IPS DF 6.9 (cell line): Measurements from ENCODE around the gene LRP1.

Experiments
- DNase-seq: peaks from one replicate; pipeline ENCODE4 v3.0.0-alpha.2; 2013; ENCODE audit warnings: low read depth, low spot score
- H3K27ac ChIP-seq: one replicate; pipeline ENCODE4 v1.5.1; 2013; ENCODE audit warnings: low read length, control low read depth
- H3K27me3 ChIP-seq: 2 replicates; pipeline ENCODE4 v1.6.1; 2013; ENCODE audit warnings: mild to moderate bottlenecking, low read length; ENCODE audit not compliant: control insufficient read depth, insufficient read depth
- H3K36me3 ChIP-seq: 2 replicates; pipeline ENCODE4 v1.6.1; 2013; ENCODE audit warnings: low read length; ENCODE audit not compliant: control insufficient read depth, insufficient read depth
- H3K4me1 ChIP-seq: 2 replicates; pipeline ENCODE4 v1.6.1; 2013; ENCODE audit warnings: low read length; ENCODE audit not compliant: control insufficient read depth, insufficient read depth
- H3K4me3 ChIP-seq: 2 replicates; pipeline ENCODE4 v1.5.1; 2013; ENCODE audit warnings: mild to moderate bottlenecking, low read length
- H3K9me3 ChIP-seq: 2 replicates; pipeline ENCODE4 v1.6.1; 2013; ENCODE audit warnings: low read length, inconsistent platforms; ENCODE audit not compliant: control insufficient read depth, insufficient read depth
- WGBS: extraction: QIAGEN DNeasy Blood & Tissue Kit; methylation state at CpG from one replicate; pipeline ENCODE4 v1.1.7; 2013; ENCODE audit warnings: mixed read lengths, missing lambda C conversion rate; ENCODE audit not compliant: insufficient read length, insufficient coverage; 5-methylcytosine and 5-hydroxymethylcytosine counted together

Gene LRP1

DNA sequence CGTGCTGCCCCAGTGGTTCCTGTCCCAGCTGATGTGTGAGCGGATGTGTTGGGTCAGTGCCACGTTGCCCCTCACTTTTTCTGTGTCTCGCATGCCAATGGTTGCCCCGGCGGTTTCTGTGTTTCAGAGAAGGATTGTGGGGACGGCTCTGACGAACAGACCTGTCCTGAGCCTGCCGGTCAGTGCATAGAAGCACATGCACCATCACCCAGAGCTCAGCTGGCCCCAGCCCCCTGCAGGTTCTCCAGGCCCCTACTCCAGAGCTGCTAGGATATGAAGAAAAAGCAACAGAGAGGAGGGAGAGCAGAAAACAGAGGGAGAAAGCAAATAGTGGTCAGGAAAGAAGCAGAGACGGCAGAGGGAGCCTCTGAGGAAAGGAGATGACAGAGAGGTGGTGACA is 39.8 kb downstream of the LRP1 start:
- H3K4me1 ChIP-seq: no peaks in the 10 kb centered on the region
- no CpG with 5 or more reads among the region's 10 CpGs for WGBS
- no peaks in the 10 kb centered on the region for H3K9me3 ChIP-seq
- H3K4me3 ChIP-seq: no peak overlapping the region
- peaks cover 36% of the 10 kb centered on the region for H3K36me3 ChIP-seq
- DNase-seq: no peak
- H3K27me3 ChIP-seq: no peaks in the 10 kb centered on the region
- H3K27ac ChIP-seq: no peak overlapping the region

DNA sequence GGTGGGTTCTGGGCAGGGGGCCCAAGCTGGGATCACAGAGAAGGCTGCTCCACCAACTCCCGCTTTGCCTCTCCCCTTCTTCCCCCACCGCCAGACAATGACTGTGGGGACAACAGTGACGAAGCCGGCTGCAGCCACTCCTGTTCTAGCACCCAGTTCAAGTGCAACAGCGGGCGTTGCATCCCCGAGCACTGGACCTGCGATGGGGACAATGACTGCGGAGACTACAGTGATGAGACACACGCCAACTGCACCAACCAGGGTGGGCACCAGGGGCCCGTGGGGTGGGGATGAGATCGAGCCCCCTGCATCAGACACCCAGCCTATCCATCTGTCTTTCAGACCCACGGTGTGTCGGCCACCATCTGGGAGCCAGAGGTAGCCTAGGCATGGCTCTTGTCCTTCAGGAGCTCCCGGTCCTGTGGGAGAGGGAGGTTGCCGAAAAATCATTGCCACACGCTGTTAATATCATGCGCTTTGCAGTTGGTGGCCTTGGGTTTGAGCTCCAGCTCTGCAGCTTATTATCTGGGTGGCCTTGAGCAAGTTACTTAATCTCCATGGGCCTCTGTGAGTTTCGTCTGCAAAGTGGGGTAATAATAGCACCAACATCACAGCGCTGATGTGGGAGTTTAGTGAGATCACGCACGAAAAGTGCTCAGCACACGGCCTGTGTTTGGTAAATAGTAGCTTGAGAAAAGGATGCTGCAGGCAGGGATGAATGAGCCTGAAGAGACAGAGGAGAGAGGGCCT is 40.9 kb downstream of the LRP1 start:
- no peak overlapping the region for H3K4me3 ChIP-seq
- no peak overlapping the region for H3K27ac ChIP-seq
- H3K36me3 ChIP-seq: peaks cover 44% of the 10 kb centered on the region
- H3K4me1 ChIP-seq: no peaks in the 10 kb centered on the region
- H3K9me3 ChIP-seq: no peaks in the 10 kb centered on the region
- no peaks in the 10 kb centered on the region for H3K27me3 ChIP-seq
- WGBS: no CpG with 5 or more reads among the region's 23 CpGs
- DNase-seq: no peak

DNA sequence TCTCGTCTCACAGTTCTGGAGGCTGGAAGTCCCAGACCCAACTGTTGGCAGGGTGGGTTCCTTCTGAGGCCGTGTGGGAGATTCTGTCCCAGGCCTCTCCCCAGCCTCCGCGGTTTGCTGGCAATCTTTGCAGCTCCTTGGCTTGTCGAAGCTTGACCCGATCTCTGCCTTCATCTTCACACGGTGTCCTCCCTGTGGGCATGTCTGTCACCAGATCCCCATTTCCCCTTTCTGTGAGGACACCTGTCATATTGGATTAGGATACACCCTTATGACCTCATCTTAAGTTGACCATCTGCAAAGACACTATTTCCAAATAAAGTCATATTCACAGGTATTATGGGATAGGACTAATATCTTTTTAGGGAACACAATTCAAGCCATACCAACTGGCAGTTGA is 41.7 kb downstream of the LRP1 start:
- no CpG with 5 or more reads among the region's 7 CpGs for WGBS
- H3K4me1 ChIP-seq: no peaks in the 10 kb centered on the region
- H3K36me3 ChIP-seq: peaks cover 41% of the 10 kb centered on the region
- no peak overlapping the region for H3K4me3 ChIP-seq
- DNase-seq: no peak
- no peak overlapping the region for H3K27ac ChIP-seq
- no peaks in the 10 kb centered on the region for H3K27me3 ChIP-seq
- no peaks in the 10 kb centered on the region for H3K9me3 ChIP-seq

DNA sequence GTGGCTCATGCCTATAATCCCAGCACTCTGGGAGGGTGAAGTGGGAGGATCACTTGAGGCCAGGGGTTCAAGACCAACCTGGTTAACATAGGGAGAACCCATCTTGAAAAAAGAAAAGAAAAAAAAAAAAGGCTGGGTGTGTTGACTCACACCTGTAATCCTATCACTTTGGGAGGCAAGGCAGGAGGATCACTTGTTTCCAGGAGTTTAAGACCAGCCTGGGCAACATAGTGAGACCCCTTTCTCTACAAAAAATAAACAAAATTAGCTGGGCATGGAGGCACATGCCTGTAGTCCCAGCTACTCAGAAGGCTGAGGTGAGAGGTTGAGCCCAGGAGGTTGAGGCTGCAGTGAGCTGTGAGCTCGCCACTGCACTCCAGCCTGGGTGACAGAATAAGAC is 42.1 kb downstream of the LRP1 start:
- WGBS: no CpG with 5 or more reads among the region's 1 CpG
- H3K36me3 ChIP-seq: peaks cover 39% of the 10 kb centered on the region

DNA sequence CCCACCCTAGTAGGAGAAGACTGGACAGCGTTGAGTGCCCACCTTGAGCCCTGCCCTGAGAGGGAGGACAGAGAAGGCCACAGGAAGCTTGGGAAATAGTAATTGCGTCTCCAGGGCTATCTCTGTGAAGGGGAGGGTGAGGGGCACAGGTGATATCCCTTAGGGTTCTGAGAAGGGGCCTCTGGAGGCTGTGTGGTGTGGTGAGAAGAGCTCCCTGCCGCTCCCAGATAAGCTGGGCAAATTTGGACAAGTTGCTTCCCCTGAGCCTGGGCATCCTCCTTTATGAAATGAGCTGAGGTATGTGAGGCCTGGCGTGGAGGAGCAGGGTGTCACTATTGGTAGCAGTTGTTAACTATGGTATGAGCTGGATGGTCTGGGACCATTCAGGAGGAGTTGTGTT is 42.6 kb downstream of the LRP1 start:
- DNase-seq: no peak
- Histone ChIP-seq H3K27ac (no peak overlapping the region), H3K9me3 (no peaks in the 10 kb centered on the region), H3K4me3 (no peak overlapping the region), H3K36me3 (peaks cover 36% of the 10 kb centered on the region), H3K4me1 (no peaks in the 10 kb centered on the region), H3K27me3 (no peaks in the 10 kb centered on the region)
- WGBS: no CpG with 5 or more reads among the region's 4 CpGs

More for the DNA sequence above, 42.1 kb downstream of the LRP1 start:
- no peak for DNase-seq
- no peaks in the 10 kb centered on the region for H3K27me3 ChIP-seq
- H3K9me3 ChIP-seq: no peaks in the 10 kb centered on the region
- H3K27ac ChIP-seq: no peak overlapping the region
- H3K4me1 ChIP-seq: no peaks in the 10 kb centered on the region
- no peak overlapping the region for H3K4me3 ChIP-seq

DNA sequence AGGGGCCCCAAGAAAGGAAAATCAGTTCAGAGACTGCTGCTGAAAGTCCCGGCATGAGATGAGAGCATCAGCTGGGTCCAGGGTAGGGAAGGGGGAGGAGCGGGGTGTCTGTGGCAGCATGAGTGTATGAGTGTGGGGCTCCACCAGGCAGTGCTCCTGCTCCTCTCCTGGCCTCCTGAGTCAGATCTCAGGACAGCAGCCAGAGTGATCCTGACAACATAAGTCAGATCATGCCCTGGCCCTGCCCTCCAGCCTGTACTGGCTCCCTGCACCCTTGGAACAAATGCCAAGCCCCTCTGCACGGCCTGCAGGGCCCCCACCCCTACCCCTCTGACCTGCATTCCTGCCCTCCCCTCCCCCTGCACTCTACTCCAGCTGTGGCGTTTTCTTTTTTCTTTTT is 43.4 kb downstream of the LRP1 start:
- Histone ChIP-seq H3K4me1 (no peaks in the 10 kb centered on the region), H3K36me3 (peaks cover 37% of the 10 kb centered on the region), H3K9me3 (no peaks in the 10 kb centered on the region), H3K27ac (no peak overlapping the region), H3K4me3 (no peak overlapping the region), H3K27me3 (no peaks in the 10 kb centered on the region)
- no peak for DNase-seq
- WGBS: no CpG with 5 or more reads among the region's 4 CpGs

DNA sequence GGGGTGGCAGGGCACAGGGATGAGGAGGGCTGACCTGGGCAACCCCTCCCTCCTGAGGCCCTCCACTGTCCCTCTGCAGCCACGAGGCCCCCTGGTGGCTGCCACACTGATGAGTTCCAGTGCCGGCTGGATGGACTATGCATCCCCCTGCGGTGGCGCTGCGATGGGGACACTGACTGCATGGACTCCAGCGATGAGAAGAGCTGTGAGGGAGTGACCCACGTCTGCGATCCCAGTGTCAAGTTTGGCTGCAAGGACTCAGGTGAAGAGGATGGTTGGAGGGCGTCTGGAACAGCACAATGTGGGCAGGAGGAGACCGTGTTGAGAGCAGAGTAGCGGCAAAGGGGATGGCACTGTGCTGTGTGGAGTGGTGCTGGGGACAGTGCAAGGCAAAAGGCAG is 44.8 kb downstream of the LRP1 start:
- WGBS: no CpG with 5 or more reads among the region's 11 CpGs
- Histone ChIP-seq H3K4me1 (no peaks in the 10 kb centered on the region), H3K36me3 (peaks cover 33% of the 10 kb centered on the region), H3K4me3 (no peak overlapping the region), H3K9me3 (no peaks in the 10 kb centered on the region), H3K27me3 (no peaks in the 10 kb centered on the region), H3K27ac (no peak overlapping the region)
- DNase-seq: no peak

DNA sequence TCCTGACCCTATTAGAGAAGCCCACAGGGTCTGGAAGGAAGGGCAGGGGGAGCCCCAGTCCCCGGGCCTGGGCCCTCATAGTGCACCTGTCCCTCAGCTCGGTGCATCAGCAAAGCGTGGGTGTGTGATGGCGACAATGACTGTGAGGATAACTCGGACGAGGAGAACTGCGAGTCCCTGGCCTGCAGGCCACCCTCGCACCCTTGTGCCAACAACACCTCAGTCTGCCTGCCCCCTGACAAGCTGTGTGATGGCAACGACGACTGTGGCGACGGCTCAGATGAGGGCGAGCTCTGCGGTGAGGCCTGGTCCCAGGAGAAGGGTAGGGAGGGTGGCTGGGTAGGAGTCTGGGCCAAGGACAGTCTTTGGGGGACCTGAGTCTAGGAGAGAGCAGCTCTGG is 45.4 kb downstream of the LRP1 start:
- Histone ChIP-seq H3K9me3 (no peaks in the 10 kb centered on the region), H3K4me1 (no peaks in the 10 kb centered on the region), H3K4me3 (no peak overlapping the region), H3K27ac (no peak overlapping the region), H3K27me3 (no peaks in the 10 kb centered on the region), H3K36me3 (peaks cover 34% of the 10 kb centered on the region)
- WGBS: no CpG with 5 or more reads among the region's 14 CpGs
- no peak for DNase-seq

DNA sequence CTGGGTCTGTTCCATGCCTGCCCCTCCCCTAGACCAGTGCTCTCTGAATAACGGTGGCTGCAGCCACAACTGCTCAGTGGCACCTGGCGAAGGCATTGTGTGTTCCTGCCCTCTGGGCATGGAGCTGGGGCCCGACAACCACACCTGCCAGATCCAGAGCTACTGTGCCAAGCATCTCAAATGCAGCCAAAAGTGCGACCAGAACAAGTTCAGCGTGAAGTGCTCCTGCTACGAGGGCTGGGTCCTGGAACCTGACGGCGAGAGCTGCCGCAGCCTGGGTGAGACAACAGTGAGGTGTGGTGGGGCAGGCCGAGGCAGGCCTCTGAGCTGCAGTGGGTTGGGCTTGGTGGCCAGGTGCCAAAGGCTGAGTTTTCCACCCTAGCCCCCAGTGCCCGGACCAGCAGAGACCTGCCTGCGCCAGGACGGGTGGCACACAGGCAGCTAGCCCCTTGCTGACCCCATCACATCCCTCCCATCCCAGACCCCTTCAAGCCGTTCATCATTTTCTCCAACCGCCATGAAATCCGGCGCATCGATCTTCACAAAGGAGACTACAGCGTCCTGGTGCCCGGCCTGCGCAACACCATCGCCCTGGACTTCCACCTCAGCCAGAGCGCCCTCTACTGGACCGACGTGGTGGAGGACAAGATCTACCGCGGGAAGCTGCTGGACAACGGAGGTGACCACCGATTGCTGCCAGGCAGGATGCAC is 47.3 kb downstream of the LRP1 start:
- Histone ChIP-seq H3K4me1 (no peaks in the 10 kb centered on the region), H3K4me3 (no peak overlapping the region), H3K27me3 (no peaks in the 10 kb centered on the region), H3K27ac (no peak overlapping the region), H3K36me3 (peaks cover 49% of the 10 kb centered on the region), H3K9me3 (no peaks in the 10 kb centered on the region)
- DNase-seq: peak; percentile 52
- no CpG with 5 or more reads among the region's 29 CpGs for WGBS

DNA sequence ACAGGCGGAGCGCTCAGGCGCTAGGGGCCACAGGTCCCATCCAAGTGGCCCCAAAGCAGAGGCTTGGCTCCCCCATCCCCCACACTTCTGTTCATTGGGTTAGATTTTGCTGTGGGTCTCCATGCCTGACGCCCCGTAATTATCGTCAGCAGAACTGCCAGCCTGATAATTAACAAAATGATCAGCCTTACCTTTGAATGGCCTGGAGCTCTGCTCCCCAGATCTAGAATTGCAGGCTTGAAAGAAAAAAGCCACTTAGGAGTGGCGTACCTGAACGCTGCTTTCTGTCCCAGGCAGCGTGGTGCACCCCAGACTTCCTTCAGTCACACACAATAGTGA is 47.8 kb downstream of the LRP1 start:
- H3K27ac ChIP-seq: no peak overlapping the region
- WGBS: no CpG with 5 or more reads among the region's 9 CpGs
- no peaks in the 10 kb centered on the region for H3K27me3 ChIP-seq
- H3K4me1 ChIP-seq: no peaks in the 10 kb centered on the region
- no peaks in the 10 kb centered on the region for H3K9me3 ChIP-seq
- peaks cover 52% of the 10 kb centered on the region for H3K36me3 ChIP-seq
- no peak for DNase-seq
- no peak overlapping the region for H3K4me3 ChIP-seq

DNA sequence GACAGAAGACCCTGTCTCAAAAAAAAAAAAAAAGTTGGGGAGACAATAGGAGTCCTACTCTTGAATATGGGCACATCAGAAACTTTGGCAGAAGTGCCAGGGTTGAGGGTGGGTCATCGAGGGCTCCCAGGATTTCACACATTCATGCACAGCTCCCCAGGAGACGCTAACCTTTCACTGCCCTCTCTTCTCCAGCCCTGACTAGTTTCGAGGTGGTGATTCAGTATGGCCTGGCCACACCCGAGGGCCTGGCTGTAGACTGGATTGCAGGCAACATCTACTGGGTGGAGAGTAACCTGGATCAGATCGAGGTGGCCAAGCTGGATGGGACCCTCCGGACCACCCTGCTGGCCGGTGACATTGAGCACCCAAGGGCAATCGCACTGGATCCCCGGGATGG is 48.6 kb downstream of the LRP1 start:
- no peaks in the 10 kb centered on the region for H3K4me1 ChIP-seq
- no peaks in the 10 kb centered on the region for H3K9me3 ChIP-seq
- no peak for DNase-seq
- H3K4me3 ChIP-seq: no peak overlapping the region
- no peaks in the 10 kb centered on the region for H3K27me3 ChIP-seq
- H3K27ac ChIP-seq: no peak overlapping the region
- H3K36me3 ChIP-seq: peaks cover 53% of the 10 kb centered on the region
- WGBS: no CpG with 5 or more reads among the region's 9 CpGs
